ENCODE results near the gene CFDP1. TPM values are rescaled to one million over a fixed set of nuclear protein-coding genes. Genes with fewer than 3 reads are reported as not detected.

CFDP1 gene
- total RNA-seq, 2 experiments from 2014 or later, result 42.4 to 43.7 TPM

GRCh38 chr16:75260851-75261589 lies 172.3 kb downstream of the CFDP1 start:
- Mint-ChIP-seq H3K36me3 (ENCODE audit: low read depth) (no peaks in the 10 kb centered on the region), H3K9me3 (no peaks in the 10 kb centered on the region), H3K4me1 (no peaks in the 10 kb centered on the region), H3K27ac (no peak overlapping the region), H3K4me3 (no peak overlapping the region), H3K27me3 (peaks cover 35% of the 10 kb centered on the region)
- ChIA-PET CTCF (interaction anchor here (0.8 kb wide), 1 partner anchor 121 kb away, joined by 3 read pairs; no protein-coding TSS in a partner anchor), POLR2A (no interaction called here)
- no peak for DNase-seq

GRCh38 chr16:75258807-75259141 lies 174.5 kb downstream of the CFDP1 start:
- POLR2A ChIA-PET, result no interaction called here
- H3K9me3 Mint-ChIP-seq, result no peaks in the 10 kb centered on the region
- H3K27ac Mint-ChIP-seq, result no peak overlapping the region
- no peak overlapping the region for H3K4me3 Mint-ChIP-seq
- H3K4me1 Mint-ChIP-seq, result no peaks in the 10 kb centered on the region
- CTCF ChIA-PET, result no interaction called here
- no peaks in the 10 kb centered on the region for H3K36me3 Mint-ChIP-seq (ENCODE audit: low read depth)
- H3K27me3 Mint-ChIP-seq, result peaks cover 35% of the 10 kb centered on the region
- DNase-seq, result no peak

GRCh38 chr16:75257886-75258806 lies 175.2 kb downstream of the CFDP1 start:
- Mint-ChIP-seq H3K9me3 (no peaks in the 10 kb centered on the region), H3K27me3 (peaks cover 30% of the 10 kb centered on the region), H3K4me1 (no peaks in the 10 kb centered on the region), H3K36me3 (ENCODE audit: low read depth) (no peaks in the 10 kb centered on the region), H3K27ac (no peak overlapping the region), H3K4me3 (no peak overlapping the region)
- no peak for DNase-seq
- ChIA-PET CTCF (no interaction called here), POLR2A (no interaction called here)

GRCh38 chr16:75256696-75257343 lies 176.5 kb downstream of the CFDP1 start:
- H3K27me3 Mint-ChIP-seq, result peaks cover 36% of the 10 kb centered on the region
- POLR2A ChIA-PET, result no interaction called here

GRCh38 chr16:75256059-75256571 lies 177.2 kb downstream of the CFDP1 start:
- H3K9me3 Mint-ChIP-seq, result no peaks in the 10 kb centered on the region
- ChIA-PET CTCF (interaction anchor here (0.6 to 0.9 kb wide), 2 partner anchors 129 to 542 kb away, joined by 3 read pairs; no protein-coding TSS in a partner anchor), POLR2A (no interaction called here)
- peaks cover 38% of the 10 kb centered on the region for H3K27me3 Mint-ChIP-seq
- H3K4me1 Mint-ChIP-seq, result peaks cover 2% of the 10 kb centered on the region
- H3K4me3 Mint-ChIP-seq, result no peak overlapping the region
- H3K36me3 Mint-ChIP-seq (ENCODE audit: low read depth), result no peaks in the 10 kb centered on the region
- no peak overlapping the region for H3K27ac Mint-ChIP-seq
- no peak for DNase-seq

More at GRCh38 chr16:75256696-75257343, 176.5 kb downstream of the CFDP1 start:
- Mint-ChIP-seq H3K9me3 (no peaks in the 10 kb centered on the region), H3K36me3 (ENCODE audit: low read depth) (no peaks in the 10 kb centered on the region), H3K27ac (no peak overlapping the region), H3K4me3 (no peak overlapping the region), H3K4me1 (peaks cover under 1% of the 10 kb centered on the region)
- DNase-seq, result no peak
- CTCF ChIA-PET, result no interaction called here

- H3K36me3 Mint-ChIP-seq (ENCODE audit: low read depth), result no peaks in the 10 kb centered on the region
- DNase-seq, result no peak
These were observed 178.9 kb downstream of the CFDP1 start for GRCh38 chr16:75254359-75254837.

GRCh38 chr16:75252946-75253911 lies 180.1 kb downstream of the CFDP1 start:
- H3K36me3 Mint-ChIP-seq (ENCODE audit: low read depth), result no peaks in the 10 kb centered on the region
- no peaks in the 10 kb centered on the region for H3K9me3 Mint-ChIP-seq
- no peak for DNase-seq
- peaks cover 45% of the 10 kb centered on the region for H3K27me3 Mint-ChIP-seq
- no peak overlapping the region for H3K4me3 Mint-ChIP-seq
- no peak overlapping the region for H3K27ac Mint-ChIP-seq
- H3K4me1 Mint-ChIP-seq, result peaks cover 2% of the 10 kb centered on the region
- CTCF ChIA-PET, result interaction anchor here (1.0 to 2.3 kb wide), 2 partner anchors 20 to 52 kb away, joined by 3 to 8 read pairs; no protein-coding TSS in a partner anchor
- POLR2A ChIA-PET, result no interaction called here

More at GRCh38 chr16:75254359-75254837, 178.9 kb downstream of the CFDP1 start:
- Mint-ChIP-seq H3K27me3 (peaks cover 41% of the 10 kb centered on the region), H3K27ac (no peak overlapping the region), H3K9me3 (no peaks in the 10 kb centered on the region), H3K4me1 (peaks cover 2% of the 10 kb centered on the region), H3K4me3 (no peak overlapping the region)
- ChIA-PET CTCF (interaction anchor here (1.2 to 2.3 kb wide), 2 partner anchors 14 to 21 kb away, joined by 4 to 8 read pairs; no protein-coding TSS in a partner anchor), POLR2A (no interaction called here)

- Mint-ChIP-seq H3K4me1 (peaks cover 2% of the 10 kb centered on the region), H3K27ac (no peak overlapping the region), H3K9me3 (no peaks in the 10 kb centered on the region), H3K36me3 (ENCODE audit: low read depth) (no peaks in the 10 kb centered on the region), H3K4me3 (no peak overlapping the region), H3K27me3 (peaks cover 47% of the 10 kb centered on the region)
- no peak for DNase-seq
- POLR2A ChIA-PET, result no interaction called here
- CTCF ChIA-PET, result interaction anchor here (0.5 to 2.3 kb wide), 4 partner anchors 19 to 895 kb away, joined by 3 to 8 read pairs (median 4); no protein-coding TSS in a partner anchor
These were observed 181.0 kb downstream of the CFDP1 start for GRCh38 chr16:75252049-75252864.

GRCh38 chr16:75251280-75252048 lies 181.8 kb downstream of the CFDP1 start, which contains the start of gene BCAR1:
BCAR1 (minus strand) TSS chr16:75251624; CDS start chr16:75251482, 142 bp downstream.
- CTCF ChIA-PET, result interaction anchor here (0.5 kb wide), 1 partner anchor 344 kb away, joined by 3 read pairs; no protein-coding TSS in a partner anchor
- DNase-seq, result no peak
- Mint-ChIP-seq H3K4me3 (no peak within 1 kb of the TSS), H3K9me3 (no peaks in the 10 kb centered on the region), H3K36me3 (ENCODE audit: low read depth) (no peaks in the 10 kb centered on the region), H3K27ac (peak within 1 kb of the TSS; percentile 36), H3K27me3 (peaks cover 47% of the 10 kb centered on the region), H3K4me1 (peaks cover 2% of the 10 kb centered on the region)
- POLR2A ChIA-PET, result no interaction called here

GRCh38 chr16:75250809-75251279 lies 182.5 kb downstream of the CFDP1 start:
- Mint-ChIP-seq H3K4me1 (peaks cover 2% of the 10 kb centered on the region), H3K4me3 (no peak overlapping the region), H3K27ac (peak overlapping the region; percentile 36), H3K36me3 (ENCODE audit: low read depth) (no peaks in the 10 kb centered on the region), H3K9me3 (no peaks in the 10 kb centered on the region), H3K27me3 (peaks cover 47% of the 10 kb centered on the region)
- CTCF ChIA-PET, result interaction anchor here (2.2 kb wide), 1 partner anchor 17 kb away, joined by 9 read pairs; no protein-coding TSS in a partner anchor
- no peak for DNase-seq
- POLR2A ChIA-PET, result no interaction called here
